HCEC 1CT (cell line): ENCODE results near the gene FAM200B.

Source experiments
- DNase-seq: peaks from one replicate; pipeline ENCODE4 v3.0.0-alpha.2; 2017

The FAM200B gene

GRCh38 chr4:15738877-15739276, 57.2 kb downstream of the FAM200B start:
- DNase-seq = no peak
